Right ventricle myocardium inferior (tissue), 1 donor: ENCODE data around the gene ASCL5. TPM values are rescaled to one million over a fixed set of nuclear protein-coding genes. Genes with fewer than 3 reads are reported as not detected.
"Not testable (repeated sequence)": the region's sequence is repeated elsewhere in the genome, so short reads cannot be mapped to it uniquely, and the experiment has no call there.

Experiments
- ATAC-seq: fragments of 200-7000 bp; cut with Tn5 transposase; one replicate; pipeline ENCODE4 v1.9.1; 2020; ENCODE audit warnings: mild to moderate bottlenecking, moderate library complexity
- DNase-seq: peaks from one replicate; pipeline ENCODE4 v3.0.0; 2021; ENCODE audit errors: missing footprints
- intact Hi-C: fragments of 100-400 bp; cut with DNase I; formaldehyde crosslinking; loops from one replicate; pipeline ENCODE4 v1.11.0; 2022
- long read RNA-seq: library from polyadenylated mRNA; unstranded; transcript quantifications from one replicate; pipeline ENCODE4 v2.0.0, GENCODE V29; 2021
- total RNA-seq: library from RNA; stranded (reverse); fragmentation: NEBNext Ultra II Directional; extraction: Animal tissue kit (Norgen Biotek cat#: 25700); gene quantifications from one replicate; pipeline ENCODE4 v1.2.1, GENCODE V29; 2021
- donor health status: DM: no; HTN: yes; CAD: no; lungs with severe emphysema.

ASCL5 gene, protein sequence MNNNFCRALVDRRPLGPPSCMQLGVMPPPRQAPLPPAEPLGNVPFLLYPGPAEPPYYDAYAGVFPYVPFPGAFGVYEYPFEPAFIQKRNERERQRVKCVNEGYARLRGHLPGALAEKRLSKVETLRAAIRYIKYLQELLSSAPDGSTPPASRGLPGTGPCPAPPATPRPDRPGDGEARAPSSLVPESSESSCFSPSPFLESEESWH
- not detected for total RNA-seq
- long read RNA-seq: 0 reads

DNA sequence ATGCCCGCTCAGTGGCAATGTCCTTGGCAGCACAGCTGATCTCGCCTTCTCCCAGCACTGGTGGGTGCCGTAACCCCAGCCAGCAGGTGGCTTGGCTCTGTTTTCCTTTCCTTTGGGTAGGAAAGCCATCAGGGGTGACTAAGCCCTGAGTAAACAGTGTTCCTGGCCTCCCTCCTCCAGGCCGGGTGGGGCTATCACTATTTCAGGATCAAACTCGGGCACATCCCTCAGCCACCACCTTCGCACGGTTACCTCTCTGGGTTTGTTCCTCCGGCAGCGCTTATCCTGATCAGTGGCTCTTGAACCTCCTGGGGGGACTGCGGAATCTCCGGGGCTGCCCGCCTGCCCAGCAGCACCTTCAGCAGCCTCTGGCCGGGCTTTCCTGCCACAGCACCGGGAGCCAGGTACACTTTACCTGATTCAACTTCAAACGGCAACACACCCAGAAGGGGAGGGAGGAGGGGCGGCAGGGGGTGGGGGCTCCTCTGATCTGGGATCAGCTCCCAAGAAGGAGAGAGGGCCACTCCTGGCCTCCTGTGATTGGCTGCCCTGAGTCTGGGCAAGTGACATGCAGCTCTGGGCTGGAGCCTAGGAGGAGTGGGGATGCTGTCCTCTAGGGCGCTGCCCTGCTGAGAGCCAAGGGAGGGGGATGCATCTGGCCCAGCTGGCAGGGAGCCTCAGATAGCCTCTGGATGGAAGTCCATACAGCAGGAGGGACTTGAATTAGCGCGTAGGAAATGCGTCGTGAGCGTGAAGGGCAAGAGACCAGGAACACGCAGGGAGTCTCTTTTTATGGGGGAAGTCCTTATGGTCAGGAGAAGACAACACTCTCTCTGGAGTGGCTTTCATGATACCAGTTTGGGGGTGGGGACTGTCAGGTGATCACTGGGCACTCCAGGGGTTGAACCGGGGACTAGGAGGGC lies at the start of gene ASCL5:
Gene ASCL5, minus strand, starts transcription at position 353 of the 923 bp plus-strand sequence. CDS start 11,812 bp downstream, outside the sequence.
- DNase-seq (peak; percentile 66), ATAC-seq (no peak)
- intact Hi-C loops: no loop called here

DNA sequence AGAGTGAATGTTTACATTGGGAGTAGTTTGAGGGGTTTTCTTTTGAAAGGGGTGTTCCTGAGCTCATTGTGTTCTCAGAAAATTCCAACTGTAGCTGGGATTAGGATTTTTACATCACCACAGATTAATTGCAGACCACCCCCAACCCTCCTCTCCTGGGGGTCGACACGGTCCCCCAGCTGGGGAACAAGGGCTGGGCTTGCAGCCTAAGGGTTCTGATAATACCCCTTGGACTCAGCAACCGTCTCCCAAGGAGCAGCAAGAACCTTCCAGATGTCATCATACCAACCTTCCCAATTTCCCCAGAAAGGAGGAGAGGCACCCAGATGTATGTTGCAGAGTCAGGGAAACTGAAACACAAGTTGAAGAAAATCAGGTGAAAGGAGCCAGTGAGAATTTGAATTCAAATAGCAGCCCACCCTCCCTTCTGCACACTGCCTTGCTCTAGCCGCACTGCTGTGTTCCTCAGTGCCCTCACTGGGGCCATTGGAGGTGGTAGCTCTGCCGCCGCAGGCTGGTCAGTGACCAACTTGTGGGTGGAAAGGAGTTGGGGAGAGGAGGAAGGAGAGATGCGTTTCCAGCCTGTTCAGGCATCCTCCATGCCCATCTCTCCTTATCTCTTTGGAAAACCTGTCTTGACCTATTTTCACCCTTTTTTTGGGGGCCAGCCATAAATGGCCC lies 49.0 kb upstream of the ASCL5 start:
- ATAC-seq: no peak
- intact Hi-C loops: no loop called here
- DNase-seq: no peak

DNA sequence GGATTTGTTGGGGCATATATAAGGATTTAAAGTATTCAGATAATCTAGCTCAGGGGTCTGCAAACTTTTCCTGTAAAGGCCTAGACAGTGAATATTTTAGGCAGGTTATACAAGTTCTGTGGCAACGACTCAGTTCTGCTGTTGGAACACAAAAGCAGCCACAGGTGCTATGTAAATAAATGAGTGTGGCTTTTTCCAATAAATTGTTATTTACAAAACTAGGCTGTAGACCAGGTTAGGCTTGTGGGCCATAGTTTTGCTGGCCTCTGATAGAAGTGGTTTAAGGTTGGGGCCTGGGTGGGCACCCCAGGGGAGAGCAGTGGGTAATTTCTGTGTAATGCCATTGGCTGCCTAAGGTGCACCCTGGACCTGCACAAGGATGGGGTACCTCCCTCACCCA lies 46.8 kb upstream of the ASCL5 start:
- no peak for ATAC-seq
- DNase-seq: no peak
- intact Hi-C loops: no loop called here

DNA sequence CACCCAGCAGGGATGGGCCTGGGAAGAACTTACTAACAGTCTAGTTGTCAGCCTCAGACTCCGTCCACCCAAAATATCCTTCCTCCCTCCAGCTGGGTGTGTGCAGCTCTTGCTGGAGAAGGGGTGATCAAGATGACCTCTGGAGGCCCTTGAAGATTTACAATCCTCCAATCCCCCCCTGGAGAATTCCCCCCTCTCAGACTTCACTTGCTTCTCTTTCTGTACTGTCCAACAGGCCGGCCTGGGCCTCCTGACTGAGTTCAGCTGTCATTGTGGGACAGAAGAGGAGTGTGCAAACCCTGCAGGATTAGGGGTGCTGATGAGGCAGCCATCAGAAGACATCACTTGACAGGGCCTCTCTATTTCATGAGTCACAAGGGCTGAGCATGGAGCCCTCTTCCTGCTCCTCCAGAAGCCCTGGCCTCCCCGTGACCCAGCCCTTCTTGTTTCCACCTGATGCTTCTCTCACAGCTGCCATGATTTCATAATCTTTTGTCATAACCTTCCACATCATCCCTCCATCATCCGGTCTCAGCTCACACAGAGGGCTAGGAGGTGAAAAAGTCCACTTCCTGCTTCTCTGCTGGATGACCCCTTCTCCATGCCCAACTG lies 46.1 kb upstream of the ASCL5 start:
- ATAC-seq (no peak), DNase-seq (no peak)
- intact Hi-C loops: no loop called here

DNA sequence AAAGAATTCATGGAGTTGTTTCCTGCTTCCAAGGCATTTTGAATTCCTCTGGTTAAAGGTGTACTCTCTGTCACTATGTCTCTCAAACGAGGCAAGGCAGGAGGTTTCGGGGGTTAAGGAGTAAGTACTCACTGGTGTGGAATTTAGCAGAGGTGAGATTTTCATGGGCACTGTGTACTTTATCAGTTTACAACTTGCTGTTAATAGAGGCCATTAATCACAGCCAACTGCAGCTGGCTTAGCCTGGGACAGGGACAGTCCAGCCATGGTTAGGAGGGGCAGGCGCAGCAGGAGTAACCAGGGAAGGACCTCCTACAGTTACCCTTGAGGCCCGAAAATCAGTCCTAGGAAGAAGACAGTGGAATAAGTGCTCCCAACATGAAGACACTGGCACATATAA lies 45.3 kb upstream of the ASCL5 start:
- ATAC-seq: no peak
- intact Hi-C loops: no loop called here

DNA sequence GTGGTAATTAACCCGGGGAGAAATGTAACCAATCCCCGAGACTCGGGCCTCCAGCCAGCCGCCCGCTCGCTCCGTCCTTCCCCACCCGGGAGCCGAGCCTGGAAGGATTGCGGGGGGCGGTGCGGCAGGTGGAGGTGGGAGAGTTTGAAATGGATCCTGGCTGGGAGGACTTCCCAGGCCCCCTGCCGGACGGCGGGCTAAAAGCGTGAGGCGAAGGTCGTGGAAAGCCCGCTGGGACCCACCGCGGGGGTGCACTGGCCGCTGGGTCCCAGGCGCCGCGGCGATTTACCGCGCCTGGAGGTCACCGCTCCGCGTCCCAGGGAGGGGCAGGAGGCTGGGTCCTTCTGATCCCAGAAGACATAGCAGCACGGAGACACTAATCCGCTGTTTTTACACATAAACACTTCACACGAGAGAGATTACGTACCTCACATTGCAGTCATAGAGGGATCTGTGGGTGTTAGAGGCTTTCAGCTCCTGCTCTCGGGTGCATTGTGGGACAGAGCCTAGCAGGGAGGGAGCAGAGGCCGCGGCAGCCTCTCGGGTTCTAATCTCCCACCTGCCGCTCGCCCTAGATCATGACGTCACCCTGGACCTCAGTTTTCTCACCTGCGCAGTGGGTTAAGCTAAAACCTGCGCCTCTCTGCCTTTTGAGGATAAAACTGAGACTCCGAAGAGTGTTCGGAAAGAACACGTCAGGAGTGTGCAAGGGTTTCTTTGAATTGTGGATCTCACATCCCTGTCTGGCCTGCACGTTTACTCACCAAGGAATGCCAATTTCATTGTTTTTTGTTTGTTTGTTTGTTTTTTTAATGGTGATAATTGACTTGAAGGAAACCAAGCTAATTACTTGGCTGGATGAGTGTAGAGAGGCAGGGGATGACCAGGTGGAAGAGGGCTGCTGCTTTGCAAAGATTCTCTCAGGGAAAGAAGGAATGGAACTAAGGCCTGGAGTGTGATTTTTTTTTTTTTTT lies 44.4 kb upstream of the ASCL5 start:
- DNase-seq (peak; percentile 74), ATAC-seq (peak; percentile 42)
- intact Hi-C loops: no loop called here

More for the DNA sequence above, 45.3 kb upstream of the ASCL5 start:
- no peak for DNase-seq

DNA sequence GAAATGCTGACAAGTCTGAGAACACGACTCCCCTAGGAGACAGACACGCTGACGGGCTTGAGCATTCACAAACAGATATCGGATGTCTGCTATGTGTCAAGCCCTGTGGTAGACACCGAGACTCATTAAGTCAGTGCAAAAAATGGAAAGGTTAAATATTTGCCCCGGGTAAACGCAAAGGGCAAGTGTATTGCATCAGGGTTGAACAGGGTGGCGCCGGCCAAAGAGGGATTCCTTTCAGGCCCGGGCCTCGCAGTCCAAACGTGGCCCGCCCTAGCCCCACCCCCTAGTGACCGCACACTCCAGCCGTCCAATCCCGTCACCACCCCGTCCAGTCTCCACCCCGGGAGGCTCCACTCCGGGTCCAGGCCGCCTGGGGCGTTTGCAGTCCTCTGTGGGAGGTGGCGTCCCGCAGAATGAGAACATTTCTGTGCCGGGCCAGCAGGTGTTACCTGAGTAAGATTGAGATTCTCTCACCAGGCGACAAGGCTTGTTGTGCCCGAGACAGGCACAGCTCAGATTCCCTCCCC lies 43.6 kb upstream of the ASCL5 start:
- ATAC-seq (peak; percentile 99), DNase-seq (peak; percentile 96)
- intact Hi-C loops: loop anchor here (1.0 kb wide), 1 partner anchor 16 kb away; the partner anchor contains the start of gene TMEM9

DNA sequence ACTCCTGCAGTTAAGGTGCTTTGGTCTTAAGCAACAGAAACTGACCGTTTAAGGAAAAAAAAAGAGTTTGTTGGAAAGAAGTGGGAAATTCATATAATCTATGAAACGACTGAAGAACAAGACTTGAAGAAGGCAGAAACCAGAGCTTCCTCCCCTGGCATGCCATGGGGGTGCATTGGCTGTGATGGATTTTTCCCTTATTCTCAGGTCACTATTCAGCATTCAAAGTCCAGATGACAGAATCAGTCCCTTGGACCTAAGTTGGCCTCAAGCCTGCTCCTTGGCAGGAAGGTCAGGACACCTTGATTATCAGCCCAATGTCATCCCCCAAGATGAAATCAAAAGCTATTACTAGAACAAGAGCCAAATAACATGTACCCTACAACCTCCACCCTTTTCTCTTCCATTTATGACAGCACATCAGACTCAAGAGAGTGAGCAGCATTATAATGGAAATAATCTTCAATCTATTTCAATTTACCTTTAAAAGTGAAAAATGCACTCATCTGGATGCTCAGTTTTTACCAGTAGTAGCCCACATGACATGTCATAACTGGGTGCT lies 43.1 kb upstream of the ASCL5 start:
- DNase-seq: no peak
- intact Hi-C loops: loop anchor here (1.0 kb wide), 1 partner anchor 16 kb away; the partner anchor contains the start of gene TMEM9
- no peak for ATAC-seq

DNA sequence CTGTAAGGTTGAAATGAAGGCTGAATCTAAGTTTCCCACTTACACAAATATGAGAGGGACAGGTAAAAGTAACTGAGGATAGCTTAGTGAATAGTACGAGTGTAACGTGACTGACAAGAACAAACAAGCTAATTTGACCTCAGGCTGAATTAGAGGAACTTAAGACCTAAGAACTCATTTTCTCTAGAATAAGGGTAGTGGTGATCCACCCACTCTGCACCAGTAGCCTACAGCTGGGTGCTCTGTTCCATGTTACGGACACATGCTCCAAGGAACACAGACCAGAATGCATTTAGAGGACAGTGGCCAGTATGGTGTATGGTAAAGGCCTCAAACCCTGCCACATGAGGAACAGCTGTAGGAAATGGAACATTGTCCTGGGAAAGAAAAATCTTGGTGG lies 42.2 kb upstream of the ASCL5 start:
- ATAC-seq (no peak), DNase-seq (no peak)
- intact Hi-C loops: no loop called here

DNA sequence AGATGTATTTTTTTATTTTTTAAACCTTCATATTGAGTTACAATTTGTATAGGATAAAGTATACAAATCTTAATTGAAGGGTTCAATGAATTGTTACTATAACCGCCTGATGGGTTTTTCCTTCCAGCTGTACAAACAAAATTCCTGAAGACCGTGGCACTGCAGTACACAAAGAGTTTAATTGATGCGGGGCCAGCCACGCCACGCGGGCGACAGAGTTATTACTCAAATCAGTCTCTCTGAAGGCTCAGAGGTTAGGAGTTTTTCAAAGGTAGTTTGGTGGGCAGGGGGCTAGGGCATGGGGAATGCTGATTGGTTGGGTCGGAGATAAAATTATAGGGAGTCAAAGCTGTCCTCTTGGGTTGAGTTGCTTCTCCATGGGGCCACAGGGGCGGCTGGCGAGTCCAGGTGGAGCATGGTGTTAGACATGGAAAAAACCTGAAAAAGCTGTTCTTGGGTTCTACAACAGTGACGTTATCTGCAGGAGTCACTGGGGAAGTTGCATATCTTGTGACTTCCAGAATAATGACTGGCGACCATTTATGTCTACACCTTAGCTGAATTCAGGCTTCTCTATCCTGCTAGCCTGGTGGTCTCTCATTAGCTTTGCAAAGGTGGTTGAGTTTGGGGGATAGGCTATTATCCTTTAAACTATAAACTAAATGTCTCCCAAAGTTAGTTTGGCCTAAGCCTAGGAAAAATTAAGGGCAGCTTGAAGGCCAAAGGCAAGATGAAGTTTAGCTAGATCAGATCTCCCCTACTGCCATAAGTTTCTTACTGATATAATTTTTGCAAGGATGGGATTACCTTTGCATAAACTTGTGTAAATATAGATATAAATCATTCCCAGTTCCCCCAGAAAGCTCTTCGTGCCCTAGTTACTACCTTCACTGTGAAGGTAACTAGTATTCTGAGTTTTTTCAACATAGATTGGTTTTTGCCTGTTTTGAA lies 40.3 kb upstream of the ASCL5 start:
- ATAC-seq: no peak
- intact Hi-C loops: no loop called here
- no peak for DNase-seq

DNA sequence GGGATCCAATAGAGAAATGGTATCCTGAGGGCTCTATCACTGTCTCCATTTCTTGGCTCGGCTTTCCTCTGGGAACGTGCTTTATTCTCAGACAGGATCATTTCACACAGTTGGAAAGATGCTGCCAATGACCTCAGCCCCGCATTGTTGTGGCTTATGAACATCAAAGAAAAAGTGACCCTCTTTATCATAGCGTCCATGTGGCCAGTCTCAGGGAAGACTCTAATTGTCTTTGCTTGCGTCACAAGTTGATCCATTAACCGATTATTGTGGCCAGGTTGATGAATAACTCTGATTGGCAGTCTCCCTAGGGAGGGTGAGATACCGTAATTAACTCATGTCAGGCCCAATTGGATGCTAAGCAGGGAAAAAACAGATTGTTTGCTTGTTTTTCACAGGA lies 37.7 kb upstream of the ASCL5 start:
- ATAC-seq (no peak), DNase-seq (no peak)

DNA sequence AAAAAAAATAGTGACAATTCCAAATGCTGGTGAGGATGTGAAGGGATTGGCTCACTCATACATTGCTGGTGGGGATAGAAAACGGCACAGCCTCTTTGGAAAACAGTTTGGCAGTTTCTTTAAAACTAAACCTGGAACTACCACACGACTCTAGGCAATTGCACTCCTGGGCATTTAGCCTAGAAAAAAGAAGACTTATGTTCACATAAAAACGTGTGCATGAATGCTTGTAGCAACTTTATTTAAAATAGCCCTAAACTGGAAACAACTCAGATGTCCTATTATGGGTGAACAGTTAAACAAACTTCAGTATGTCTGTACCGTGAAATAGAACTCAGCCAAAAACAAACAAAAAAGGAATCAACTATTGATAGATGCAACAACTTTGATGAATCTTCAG lies 36.7 kb upstream of the ASCL5 start:
- intact Hi-C loops: no loop called here
- no peak for ATAC-seq
- DNase-seq: no peak

More for the DNA sequence above, 37.7 kb upstream of the ASCL5 start:
- intact Hi-C loops: no loop called here

DNA sequence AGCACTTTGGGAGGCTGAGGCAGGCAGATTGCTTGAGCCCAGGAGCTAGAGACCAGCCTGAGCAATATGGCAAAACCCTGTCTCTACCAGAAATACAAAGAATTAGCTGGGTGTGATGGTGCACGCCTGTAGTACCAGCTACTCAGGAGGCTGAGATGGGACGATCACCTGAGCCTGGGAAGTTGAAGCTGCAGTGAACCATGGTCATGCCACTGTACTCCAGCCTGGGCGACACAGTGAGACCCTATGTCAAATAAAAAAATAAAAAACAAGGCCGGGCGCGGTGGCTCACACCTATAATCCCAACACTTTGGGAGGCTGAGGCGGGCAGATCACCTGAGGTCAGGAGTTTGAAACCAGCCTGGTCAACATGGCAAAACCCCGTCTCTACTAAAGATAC lies 36.1 kb upstream of the ASCL5 start:
- DNase-seq, intact Hi-C loops, ATAC-seq: not testable (repeated sequence)

DNA sequence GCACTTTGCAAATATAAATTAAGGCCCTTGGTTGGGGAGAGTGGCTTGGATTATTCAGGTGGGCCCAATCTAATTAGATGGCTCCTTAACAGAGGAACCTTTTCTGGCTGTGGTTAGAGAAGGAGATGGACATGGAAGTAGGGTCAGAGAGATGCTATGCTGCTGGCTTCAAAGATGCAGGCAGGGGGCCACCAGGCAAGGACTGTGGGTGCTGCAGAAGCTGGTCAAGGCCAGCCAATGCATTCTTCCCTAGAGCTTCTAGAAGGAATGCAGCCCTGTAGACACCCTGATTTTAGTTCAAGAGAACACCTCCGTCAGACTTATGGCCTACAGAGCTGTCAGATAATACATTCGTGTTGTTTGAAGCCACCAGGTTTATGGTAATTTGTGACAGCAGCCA lies 31.0 kb upstream of the ASCL5 start:
- intact Hi-C loops: no loop called here
- no peak for DNase-seq
- no peak for ATAC-seq

DNA sequence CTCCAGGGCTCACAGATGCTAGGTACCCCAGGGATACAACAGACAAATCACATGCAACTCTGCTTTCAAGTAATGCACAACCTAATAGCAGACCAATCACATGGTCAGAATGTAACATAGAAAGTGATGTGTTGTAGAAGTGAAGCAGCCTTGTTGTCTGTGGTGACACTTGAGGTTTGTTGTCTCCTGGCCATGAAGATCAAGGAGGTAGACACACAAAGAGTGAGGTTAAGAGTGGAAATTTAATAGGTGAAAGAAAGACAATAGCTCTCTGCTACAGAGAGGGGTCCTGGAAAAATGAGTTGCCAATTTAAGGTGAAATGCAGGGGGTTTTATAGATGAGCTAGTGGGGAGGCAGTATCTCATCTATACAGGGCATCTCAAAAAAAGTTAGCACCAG lies 29.8 kb upstream of the ASCL5 start:
- no peak for ATAC-seq
- intact Hi-C loops: no loop called here
- no peak for DNase-seq

DNA sequence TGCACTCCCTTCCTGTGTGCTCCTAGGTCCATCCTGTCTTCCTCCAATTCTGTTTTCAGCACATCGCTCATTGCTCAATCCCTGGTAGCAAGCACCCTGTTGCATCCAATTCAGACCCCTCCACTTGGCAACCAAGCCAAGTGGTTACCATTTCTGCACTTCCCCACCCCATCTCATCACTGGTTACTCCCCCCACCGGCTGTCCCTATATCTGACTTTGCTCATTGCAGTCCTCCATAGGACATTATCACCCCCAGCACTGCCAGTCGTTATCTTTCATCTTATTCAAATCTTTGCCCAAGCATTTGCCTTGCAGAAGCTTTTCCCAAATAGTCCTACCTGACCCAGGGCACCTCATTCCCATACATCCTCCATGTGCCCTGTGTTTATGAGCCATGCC lies 29.4 kb upstream of the ASCL5 start:
- intact Hi-C loops: no loop called here
- ATAC-seq (no peak), DNase-seq (no peak)
